ENCODE data around the gene ZNF569.
"Not testable (repeated sequence)": the region's sequence is repeated elsewhere in the genome, so short reads cannot be mapped to it uniquely, and the experiment has no call there.

ZNF569 gene

DNA sequence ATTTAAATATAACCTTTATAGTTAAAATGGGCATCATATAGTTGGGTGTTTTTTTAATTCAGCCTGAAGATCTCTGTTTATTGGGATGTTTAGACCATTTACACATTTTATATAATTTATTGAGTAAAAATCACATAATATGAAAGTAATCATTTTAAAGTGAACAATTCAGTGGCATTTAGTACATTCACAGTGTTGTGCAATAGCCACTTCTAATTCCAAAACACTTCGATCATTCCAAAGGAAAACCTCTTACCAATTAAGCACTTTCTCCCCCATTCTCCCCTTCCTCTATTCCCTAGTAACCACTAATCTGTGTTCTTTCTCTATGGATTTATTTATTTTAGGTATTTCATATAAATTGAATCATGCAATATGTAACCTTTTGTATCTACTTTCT, 66.2 kb downstream of the ZNF569 start:
- DNase-seq = no peak

DNA sequence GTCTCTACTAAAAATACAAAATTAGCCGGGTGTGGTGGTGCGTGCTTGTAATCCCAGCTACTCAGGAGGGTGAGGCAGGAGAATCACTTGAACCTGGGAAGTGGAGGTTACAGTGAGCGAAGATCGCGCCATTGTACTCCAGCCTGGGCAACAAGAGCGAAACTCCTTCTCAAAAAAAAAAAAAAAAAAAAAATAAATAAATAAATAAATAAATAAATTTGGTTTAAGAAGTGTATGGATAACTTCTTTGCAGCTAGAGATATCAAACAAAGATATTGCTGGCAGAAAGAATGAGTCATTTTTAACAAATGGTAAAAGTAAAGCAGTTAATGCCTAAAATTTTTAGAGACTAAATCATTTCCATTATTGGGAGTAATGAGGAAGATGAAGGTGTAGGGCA, 75.8 kb downstream of the ZNF569 start:
- DNase-seq = not testable (repeated sequence)

DNA sequence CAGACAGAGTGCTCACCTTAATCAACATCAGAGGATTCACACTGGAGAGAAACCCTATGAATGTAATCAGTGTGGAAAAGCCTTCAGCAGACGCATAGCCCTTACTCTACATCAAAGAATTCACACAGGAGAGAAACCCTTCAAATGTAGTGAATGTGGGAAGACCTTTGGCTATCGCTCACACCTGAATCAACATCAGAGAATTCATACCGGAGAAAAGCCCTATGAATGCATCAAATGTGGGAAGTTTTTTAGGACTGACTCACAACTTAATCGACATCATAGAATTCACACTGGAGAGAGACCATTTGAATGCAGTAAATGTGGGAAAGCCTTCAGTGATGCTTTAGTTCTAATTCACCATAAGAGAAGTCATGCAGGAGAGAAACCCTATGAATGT, 78.0 kb downstream of the ZNF569 start:
- no peak for DNase-seq

DNA sequence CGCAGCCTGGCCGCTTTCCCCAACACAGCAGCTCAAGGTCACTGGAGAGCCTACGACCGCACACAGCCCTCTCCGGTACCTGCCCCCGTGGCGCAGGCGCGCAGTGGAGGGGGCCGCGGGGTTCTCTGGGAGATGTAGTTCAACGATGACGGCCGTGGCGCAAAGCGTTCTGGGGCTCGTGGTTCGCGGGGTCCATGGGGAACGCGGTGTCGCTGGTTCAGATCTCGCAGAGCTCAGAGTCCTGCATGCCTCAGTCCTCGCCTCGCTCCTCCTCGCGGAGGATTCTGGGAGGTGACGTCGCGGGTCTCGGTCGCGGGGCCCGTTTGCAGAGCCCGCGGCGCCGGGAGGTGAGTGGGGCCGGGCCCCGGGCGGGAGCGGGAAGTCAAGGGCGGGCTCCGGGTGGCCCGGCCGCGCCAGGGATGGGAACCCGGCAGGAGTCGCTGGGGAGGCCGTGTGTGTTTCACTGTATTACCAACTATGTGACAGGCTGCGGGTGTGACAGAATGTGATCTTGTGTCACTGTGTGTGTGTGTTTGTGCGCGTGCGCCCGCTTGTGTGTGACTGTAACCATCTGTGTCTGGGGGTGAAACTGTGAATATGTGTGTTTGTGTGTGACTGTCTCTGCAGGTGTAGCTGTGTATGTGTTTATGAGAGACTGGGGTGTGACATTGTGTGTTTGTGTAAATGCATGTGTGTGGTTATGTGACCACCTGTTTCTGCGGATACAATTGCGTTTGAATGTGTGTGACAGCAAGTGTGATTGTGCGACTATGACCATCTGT, 96.2 kb downstream of the ZNF569 start, which contains the start of gene ZNF527:
Gene ZNF527, plus strand, starts transcription at position 220 of the 782 bp plus-strand sequence. CDS start 3,100 bp downstream, outside the sequence.
- DNase-seq = peak; percentile 96

DNA sequence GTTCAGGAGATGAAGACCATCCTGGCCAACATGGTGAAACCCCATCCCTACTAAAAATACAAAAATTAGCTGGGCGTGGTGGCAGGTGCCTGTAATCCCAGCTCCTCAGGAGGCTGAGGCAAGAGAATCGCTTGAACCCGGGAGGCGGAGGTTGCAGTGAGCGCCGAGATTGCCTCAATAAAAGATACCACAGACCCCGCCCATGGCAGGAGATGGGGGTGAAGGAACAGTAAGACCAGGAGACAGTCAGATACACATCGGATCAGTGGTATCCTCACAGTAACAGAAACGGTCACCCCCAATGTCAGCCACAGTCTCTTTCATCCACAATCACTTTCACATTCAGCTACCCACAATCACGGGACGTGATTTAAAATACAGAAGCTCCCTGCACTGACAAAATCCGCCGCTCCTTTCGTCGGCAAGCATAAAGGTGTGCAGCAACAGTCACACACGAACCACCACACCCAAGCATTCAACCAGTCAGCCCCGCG, 96.8 kb downstream of the ZNF569 start:
- not testable (repeated sequence) for DNase-seq

DNA sequence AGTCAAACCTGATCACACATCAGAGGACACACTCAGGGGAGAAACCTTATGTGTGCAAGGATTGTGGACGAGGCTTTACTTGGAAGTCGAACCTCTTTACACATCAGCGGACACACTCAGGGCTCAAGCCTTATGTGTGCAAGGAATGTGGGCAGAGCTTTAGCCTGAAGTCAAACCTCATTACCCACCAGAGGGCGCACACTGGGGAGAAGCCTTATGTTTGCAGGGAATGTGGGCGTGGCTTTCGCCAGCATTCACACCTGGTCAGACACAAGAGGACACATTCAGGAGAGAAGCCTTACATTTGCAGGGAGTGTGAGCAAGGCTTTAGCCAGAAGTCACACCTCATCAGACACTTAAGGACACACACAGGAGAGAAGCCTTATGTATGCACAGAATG, 104.5 kb downstream of the ZNF569 start:
- DNase-seq = no peak

DNA sequence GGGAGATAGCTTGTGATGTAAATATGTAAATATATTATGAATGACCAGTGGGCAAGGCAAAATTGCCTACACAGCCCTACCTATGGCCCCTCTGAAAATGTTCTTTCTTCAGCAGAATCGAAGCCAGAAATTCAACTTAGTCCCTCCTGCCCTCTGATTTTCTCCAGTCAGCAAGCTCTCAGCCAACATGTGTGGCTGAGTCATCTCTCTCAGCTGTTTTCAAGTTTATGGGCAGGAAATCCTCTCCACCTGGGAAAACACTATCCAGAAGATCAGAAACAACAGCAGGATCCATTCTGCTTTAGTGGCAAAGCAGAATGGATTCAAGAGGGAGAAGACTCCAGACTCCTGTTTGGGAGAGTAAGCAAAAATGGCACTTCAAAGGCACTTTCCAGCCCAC, 105.2 kb downstream of the ZNF569 start:
- DNase-seq = no peak
